Retina (tissue), 1 donor: ENCODE measurements around the gene CYP27C1.

ENCODE experiments used
- DNase-seq: peaks from one replicate; pipeline ENCODE4 v3.0.0-alpha.2; 2016

Gene CYP27C1

GRCh38 chr2:127146071-127146725 lies 73.9 kb downstream of the CYP27C1 start:
- DNase-seq, result no peak

DNA sequence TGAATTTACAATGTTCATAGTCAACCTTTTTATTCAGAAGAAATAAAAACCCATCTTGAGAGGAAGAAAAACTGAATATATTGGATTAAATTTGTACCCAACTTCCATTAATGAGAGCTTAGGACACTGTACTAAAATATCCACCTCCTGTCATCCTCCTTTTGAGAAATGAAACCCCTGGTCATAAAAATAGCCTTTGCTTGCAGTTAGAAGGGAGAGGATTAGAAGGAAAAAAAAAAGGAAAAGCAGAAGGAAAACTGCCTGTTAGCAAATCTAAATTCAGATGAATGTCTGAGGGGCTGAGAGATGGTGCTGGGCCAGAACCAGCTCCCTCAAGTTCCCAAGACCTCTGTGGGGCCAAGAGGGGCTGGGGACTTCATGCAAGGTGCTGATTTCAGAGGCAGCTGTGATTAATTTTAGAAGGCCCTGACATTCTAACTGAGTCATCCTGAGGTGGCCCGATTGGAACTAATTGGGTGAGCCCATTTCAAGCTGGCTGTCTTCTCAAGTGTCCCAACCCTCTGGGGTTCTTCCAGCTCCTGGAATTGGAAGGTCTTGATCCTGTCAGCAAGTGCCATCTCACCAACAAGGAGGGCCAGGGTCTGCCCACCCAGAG lies 74.7 kb downstream of the CYP27C1 start:
- no peak for DNase-seq

DNA sequence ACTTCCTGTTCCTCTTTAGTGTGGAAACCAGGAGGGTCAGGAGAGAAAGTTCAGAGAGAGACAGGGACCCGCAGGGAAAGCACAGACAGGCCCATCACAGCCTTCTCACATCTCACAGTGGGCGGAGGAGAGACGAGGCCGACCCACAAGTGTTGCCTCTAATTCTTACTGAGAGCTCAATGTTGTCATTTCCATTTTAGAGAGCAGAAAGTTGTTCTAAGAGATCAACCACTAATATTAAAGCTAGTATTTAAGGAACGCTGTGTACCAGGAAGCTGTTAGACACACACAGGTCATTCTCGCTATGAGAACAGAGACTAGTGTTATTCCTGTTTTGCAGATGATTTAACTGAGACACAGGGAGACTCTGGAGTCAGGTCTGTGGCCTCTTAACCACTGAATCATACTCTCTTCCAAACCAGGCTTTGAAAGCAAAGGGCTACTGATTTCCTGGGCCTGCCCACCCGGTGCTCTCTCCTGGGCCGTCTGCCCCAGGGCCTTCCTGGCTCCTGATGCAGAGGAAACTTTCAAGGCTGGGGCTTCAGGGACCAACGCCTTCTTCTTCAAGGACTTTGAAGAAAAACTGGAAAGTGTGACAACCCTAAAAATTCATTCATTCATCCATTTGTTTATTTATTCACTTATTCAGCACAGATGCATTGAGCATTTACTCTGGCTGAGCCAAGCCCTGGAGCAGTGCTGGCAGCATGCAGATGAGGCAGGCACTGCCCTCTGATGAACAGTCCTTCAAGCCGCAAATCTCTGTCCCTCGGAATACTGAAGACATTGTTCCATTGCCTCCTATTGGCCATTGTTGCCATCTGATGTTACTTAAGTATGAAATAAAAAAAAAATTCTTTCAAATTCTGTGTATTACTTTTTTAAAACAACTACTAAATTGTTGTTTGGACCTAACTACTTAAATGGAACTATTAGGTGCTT lies 76.0 kb downstream of the CYP27C1 start:
- no peak for DNase-seq

- no peak for DNase-seq
Observed at GRCh38 chr2:127142663-127143630, 77.2 kb downstream of the CYP27C1 start.

DNA sequence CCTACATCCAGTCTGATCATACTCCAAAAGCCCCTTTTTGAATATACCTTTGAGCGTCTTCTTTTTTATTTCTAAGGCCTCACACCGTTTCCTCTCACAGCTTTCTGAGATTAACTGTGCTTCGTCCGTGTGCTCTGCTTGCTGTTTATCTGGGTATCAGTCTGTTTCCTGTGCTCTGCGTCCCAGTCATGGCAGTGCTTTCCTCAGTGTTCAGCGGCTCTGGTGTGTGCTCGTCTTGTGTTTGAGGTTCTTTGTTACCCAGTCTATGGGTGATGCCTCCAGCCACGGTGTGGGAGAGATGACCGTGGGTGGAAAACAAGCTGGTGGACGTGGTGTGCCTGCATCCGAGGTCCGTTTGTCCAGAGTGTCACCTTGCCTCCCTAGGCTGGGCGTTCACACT lies 79.6 kb downstream of the CYP27C1 start:
- DNase-seq, result no peak

DNA sequence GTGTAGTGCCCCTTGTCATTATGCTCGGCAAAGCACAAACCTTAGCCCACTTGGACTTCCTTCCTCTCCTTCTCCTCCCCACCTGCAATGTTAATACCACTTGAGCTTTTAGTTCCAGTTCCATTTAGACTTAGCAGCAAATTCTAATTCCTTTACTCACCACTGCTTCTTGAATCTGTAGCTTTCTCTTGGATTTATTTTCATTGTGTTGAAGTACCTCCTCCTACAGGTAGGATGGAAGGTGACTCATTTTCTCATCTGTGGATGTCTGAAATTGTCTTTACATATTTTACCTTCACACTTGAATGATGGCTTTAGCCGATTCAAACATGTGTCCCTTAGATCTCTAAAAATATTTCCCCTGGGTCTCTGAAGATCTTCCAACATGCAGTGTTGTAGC lies 80.3 kb downstream of the CYP27C1 start:
- DNase-seq, result no peak

GRCh38 chr2:127138281-127138680 lies 81.8 kb downstream of the CYP27C1 start:
- no peak for DNase-seq

GRCh38 chr2:127137741-127138140 lies 82.4 kb downstream of the CYP27C1 start:
- DNase-seq, result no peak

- DNase-seq, result no peak
Observed at GRCh38 chr2:127137225-127137624, 82.9 kb downstream of the CYP27C1 start.

DNA sequence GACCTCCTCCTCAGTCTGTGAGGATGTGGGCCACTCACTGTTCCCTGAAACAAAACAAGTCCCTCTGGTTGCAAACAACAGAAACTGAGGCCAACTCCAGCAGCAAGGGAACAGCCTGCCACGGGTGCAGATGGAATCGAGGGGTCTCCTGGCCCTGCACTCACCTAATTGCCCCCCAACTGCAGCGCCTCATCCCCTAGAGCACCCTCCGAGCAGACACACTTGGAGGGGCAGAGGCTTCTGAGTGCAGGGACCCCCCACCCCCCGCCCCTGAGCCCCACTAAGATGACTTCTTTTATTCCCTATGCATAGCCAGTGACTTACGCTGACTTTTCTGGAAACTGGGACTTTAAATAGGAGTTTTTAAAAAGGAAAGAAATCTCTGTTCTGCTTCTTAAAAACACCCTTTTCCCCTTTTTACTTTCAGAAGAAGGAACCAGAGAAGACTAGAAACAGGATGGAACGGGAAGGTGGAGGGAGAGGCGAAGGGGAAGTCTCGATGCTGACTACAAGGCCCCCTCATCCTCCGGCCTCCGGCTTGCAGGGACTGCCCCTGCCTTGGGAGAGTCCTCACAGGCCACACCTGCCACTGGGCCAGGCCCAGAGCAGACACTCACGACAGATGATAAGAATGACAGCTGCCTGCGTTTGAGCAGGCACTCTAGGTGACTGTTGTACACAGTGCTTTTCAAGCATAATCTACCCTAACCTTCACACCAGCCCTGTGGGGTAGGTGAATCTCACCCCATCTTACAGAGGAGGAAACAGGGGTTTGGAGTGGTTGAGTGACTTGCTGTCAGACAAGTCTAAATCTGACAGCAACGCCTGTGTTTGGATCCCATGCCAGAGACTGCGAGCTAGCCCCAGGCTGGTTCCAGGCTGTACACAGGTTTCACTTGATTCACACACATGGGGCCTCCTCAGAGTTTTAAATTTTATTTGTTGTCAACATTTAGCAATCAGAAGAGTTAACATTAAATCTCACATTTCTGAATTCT lies 85.0 kb downstream of the CYP27C1 start:
- DNase-seq, result no peak

- DNase-seq, result no peak
Observed at GRCh38 chr2:127134235-127134634, 85.9 kb downstream of the CYP27C1 start.
